HepG2 (cell line): ENCODE results near the gene RNASE7. TPM values are rescaled to one million over a fixed set of nuclear protein-coding genes. Genes with fewer than 3 reads are reported as not detected.

Experiments used
- FOXO4 ChIP-seq: sonication (generic); formaldehyde crosslinking; conservative IDR thresholded peaks from 2 replicates; pipeline ENCODE4 v1.8.1; 2023; ENCODE audit warnings: missing genetic modification reagents
- GATA4 ChIP-seq: sonication (generic); IDR thresholded peaks from 2 replicates; pipeline ENCODE4 v1.6.1; 2016; ENCODE audit warnings: antibody characterized with exemption, low read depth, borderline replicate concordance
- KIAA2018 ChIP-seq: sonication (generic); formaldehyde crosslinking; IDR thresholded peaks from 2 replicates; pipeline ENCODE4 v1.5.0; 2020; ENCODE audit warnings: mild to moderate bottlenecking, missing genetic modification reagents, borderline replicate concordance
- MIER3 ChIP-seq: IDR thresholded peaks from 2 replicates; pipeline ENCODE4 v1.6.1; 2016; ENCODE audit warnings: missing compliant biosample characterization, borderline replicate concordance
- NCOA1 ChIP-seq: sonication (generic); formaldehyde crosslinking; IDR thresholded peaks from 2 replicates; pipeline ENCODE4 v1.9.0; 2021; ENCODE audit warnings: missing genetic modification reagents
- NFATC3 ChIP-seq: sonication (generic); formaldehyde crosslinking; IDR thresholded peaks from 2 replicates; pipeline ENCODE4 v1.5.1; 2020; ENCODE audit warnings: mild to moderate bottlenecking, missing genetic modification reagents
- TCF12 ChIP-seq, 2 experiments: fragments of 450-650 bp in 1 of 2; sonication (generic) in 1 of 2; formaldehyde crosslinking in 1 of 2; IDR thresholded peaks; 2 replicates each; pipeline versions ENCODE4 v1.6.1 to v1.8.0; 2017 to 2022; ENCODE audit warnings: antibody characterized with exemption in 1 of 2, mild to moderate bottlenecking in 1 of 2, missing genetic modification reagents in 1 of 2, moderate library complexity in 1 of 2
- ZBTB21 ChIP-seq: sonication (generic); formaldehyde crosslinking; IDR thresholded peaks from 2 replicates; pipeline ENCODE4 v1.4.0; 2020; ENCODE audit warnings: missing genetic modification reagents
- ZNF563 ChIP-seq: sonication (generic); formaldehyde crosslinking; IDR thresholded peaks from 2 replicates; pipeline ENCODE4 v1.8.0; 2022; ENCODE audit warnings: mild to moderate bottlenecking, moderate library complexity, missing genetic modification reagents
- ZNF775 ChIP-seq: sonication (generic); formaldehyde crosslinking; IDR thresholded peaks from 2 replicates; pipeline ENCODE4 v1.4.0; 2020; ENCODE audit warnings: missing genetic modification reagents, mild to moderate bottlenecking, moderate library complexity, borderline replicate concordance
- ZNF883 ChIP-seq: sonication (generic); formaldehyde crosslinking; IDR thresholded peaks from 2 replicates; pipeline ENCODE4 v1.5.1; 2020; ENCODE audit warnings: mild to moderate bottlenecking, missing genetic modification reagents; ENCODE audit errors: not compliant biosample characterization
- polyA plus RNA-seq, 8 experiments: library from polyadenylated mRNA; depleted of rRNA in 3 of 8; stranded (reverse) in 7 of 8; unstranded in 1 of 8; fragments of >200 nt; fragmentation: Illumina TruSeq in 4 of 8; extraction: Trizol in 4 of 8; gene quantifications; 2 replicates each; pipeline versions ENCODE4 v1.2.1 to v1.2.3, GENCODE V29; 2011 to 2016; ENCODE audit warnings: low read depth in 4 of 8, missing spikeins in 1 of 8, mixed read lengths in 1 of 8; ENCODE audit not compliant: insufficient read depth in 1 of 8
- total RNA-seq, 5 experiments: library from RNA; depleted of rRNA; stranded (reverse); fragments of >200 nt; fragmentation: Illumina TruSeq; extraction: Trizol; gene quantifications; 2 replicates each; pipeline ENCODE4 v1.2.3, GENCODE V29; 2016; ENCODE audit warnings: low read depth in 1 of 5
- TF ChIP-seq, protein P1 (sequence below): sonication (generic); formaldehyde crosslinking; IDR thresholded peaks from 2 replicates; pipeline ENCODE4 v1.4.0; 2020; ENCODE audit warnings: missing genetic modification reagents
- TF ChIP-seq, protein P2 (sequence below): IDR thresholded peaks from 2 replicates; pipeline ENCODE4 v1.6.1; 2012; ENCODE audit warnings: low read length, improper control_type of control experiment

RNASE7 gene
- total and polyA plus RNA-seq, 2 of the 13 experiments (the other 11 are each of a cell fraction or from before 2014, with no cell fraction given): 0.04 TPM; not detected in 1

DNA sequence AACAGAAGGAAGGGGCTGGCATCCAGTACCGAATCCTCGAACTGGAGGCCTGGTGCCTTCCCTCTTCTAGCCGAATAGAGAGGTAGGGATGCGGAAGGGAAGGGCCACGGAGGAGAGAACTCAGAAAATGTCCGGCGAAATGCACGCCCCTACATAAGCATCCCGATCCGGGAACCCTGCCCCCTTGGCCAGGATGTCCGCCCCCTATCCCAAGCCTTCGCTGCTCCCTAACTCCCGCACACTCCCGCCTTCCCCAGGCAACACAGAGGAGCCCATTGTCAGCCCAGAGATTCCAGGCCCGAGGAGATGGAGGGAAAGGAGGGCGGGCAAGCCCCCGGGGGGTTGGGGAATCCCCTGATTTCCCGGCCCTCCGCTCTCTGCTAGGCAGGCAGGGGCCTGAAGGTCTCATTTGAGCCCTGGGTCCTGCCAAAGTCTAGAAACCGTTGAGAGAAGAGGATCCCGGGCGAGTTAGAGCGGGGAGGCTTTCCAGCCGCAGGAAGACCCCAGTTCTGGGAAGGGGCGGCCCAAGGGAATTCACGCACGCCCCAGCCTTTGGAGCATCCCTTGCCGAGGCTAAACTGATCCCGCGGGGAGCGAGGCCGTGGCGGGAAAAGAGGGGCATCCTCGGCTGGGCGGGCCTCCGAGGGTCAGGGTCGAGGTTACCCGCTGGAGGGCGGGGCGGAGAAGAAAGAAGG lies 27.4 kb downstream of the RNASE7 start (continued):
- TF ChIP-seq KIAA2018 (CRISPR knock-in tag): no peak
- 0 out of 2 replicates have a peak, but pooled peaks have one; percentile 71 for TF ChIP-seq NCOA1
- no peak for TF ChIP-seq GATA4
- no peak for TF ChIP-seq ZBTB21 (CRISPR knock-in tag)
- TF ChIP-seq NFATC3: 0 out of 2 replicates have a peak, but pooled peaks have one; percentile 81
- TF ChIP-seq, protein P1, sequence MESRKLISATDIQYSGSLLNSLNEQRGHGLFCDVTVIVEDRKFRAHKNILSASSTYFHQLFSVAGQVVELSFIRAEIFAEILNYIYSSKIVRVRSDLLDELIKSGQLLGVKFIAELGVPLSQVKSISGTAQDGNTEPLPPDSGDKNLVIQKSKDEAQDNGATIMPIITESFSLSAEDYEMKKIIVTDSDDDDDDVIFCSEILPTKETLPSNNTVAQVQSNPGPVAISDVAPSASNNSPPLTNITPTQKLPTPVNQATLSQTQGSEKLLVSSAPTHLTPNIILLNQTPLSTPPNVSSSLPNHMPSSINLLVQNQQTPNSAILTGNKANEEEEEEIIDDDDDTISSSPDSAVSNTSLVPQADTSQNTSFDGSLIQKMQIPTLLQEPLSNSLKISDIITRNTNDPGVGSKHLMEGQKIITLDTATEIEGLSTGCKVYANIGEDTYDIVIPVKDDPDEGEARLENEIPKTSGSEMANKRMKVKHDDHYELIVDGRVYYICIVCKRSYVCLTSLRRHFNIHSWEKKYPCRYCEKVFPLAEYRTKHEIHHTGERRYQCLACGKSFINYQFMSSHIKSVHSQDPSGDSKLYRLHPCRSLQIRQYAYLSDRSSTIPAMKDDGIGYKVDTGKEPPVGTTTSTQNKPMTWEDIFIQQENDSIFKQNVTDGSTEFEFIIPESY (CRISPR knock-in tag): no peak
- TF ChIP-seq ZNF775: no peak
- TF ChIP-seq MIER3 (CRISPR knock-in tag): no peak
- no peak for TF ChIP-seq ZNF563 (CRISPR knock-in tag)
- TF ChIP-seq FOXO4 (CRISPR knock-in tag): no peak
- TF ChIP-seq, protein P2, sequence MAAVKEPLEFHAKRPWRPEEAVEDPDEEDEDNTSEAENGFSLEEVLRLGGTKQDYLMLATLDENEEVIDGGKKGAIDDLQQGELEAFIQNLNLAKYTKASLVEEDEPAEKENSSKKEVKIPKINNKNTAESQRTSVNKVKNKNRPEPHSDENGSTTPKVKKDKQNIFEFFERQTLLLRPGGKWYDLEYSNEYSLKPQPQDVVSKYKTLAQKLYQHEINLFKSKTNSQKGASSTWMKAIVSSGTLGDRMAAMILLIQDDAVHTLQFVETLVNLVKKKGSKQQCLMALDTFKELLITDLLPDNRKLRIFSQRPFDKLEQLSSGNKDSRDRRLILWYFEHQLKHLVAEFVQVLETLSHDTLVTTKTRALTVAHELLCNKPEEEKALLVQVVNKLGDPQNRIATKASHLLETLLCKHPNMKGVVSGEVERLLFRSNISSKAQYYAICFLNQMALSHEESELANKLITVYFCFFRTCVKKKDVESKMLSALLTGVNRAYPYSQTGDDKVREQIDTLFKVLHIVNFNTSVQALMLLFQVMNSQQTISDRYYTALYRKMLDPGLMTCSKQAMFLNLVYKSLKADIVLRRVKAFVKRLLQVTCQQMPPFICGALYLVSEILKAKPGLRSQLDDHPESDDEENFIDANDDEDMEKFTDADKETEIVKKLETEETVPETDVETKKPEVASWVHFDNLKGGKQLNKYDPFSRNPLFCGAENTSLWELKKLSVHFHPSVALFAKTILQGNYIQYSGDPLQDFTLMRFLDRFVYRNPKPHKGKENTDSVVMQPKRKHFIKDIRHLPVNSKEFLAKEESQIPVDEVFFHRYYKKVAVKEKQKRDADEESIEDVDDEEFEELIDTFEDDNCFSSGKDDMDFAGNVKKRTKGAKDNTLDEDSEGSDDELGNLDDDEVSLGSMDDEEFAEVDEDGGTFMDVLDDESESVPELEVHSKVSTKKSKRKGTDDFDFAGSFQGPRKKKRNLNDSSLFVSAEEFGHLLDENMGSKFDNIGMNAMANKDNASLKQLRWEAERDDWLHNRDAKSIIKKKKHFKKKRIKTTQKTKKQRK: no peak
- no peak for TF ChIP-seq TCF12 (IDR thresholded peaks at IDR 0.05)
- peak; percentile 72; the same call in 1 of the 2 replicates for TF ChIP-seq TCF12 (CRISPR knock-in tag; IDR thresholded peaks at IDR 0.05)
- no peak for TF ChIP-seq ZNF883
